Measurements from ENCODE around the gene GOLGA8O.
"Not testable (repeated sequence)": the region's sequence is repeated elsewhere in the genome, so short reads cannot be mapped to it uniquely, and the experiment has no call there.

Gene GOLGA8O

DNA sequence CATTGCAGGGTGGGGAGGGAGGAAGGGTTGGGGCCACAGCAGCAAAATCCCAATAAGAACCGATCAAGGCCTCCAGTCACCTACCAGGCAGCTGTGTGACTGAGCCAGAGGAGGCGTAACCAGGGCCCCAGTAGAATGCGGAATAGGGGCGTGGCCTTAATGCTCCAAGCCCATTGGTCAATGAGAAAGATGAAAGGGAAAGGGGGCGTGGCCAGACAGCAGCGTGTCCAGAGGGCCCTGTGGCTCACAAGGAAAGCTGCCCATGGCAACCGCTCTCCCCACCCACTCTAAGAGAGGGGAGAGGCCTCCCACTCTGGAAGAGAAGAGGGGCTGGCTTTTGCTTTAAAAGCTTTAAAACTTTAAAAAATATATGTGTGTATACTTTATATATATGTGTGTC, at the start of gene GOLGA8O:
GOLGA8O (minus strand) TSS at position 101 of the 400 bp plus-strand sequence; CDS start at position 3, 98 bp downstream.
- not testable (repeated sequence) for DNase-seq (ENCODE audit: low read depth)

- DNase-seq (ENCODE audit: low read depth): not testable (repeated sequence)
These were observed 48.8 kb upstream of the GOLGA8O start for GRCh38 chr15:32504152-32504811.

GRCh38 chr15:32502946-32503345, 47.5 kb upstream of the GOLGA8O start:
- DNase-seq (ENCODE audit: low read depth): peak; percentile 3

GRCh38 chr15:32492768-32493167, 37.3 kb upstream of the GOLGA8O start:
- DNase-seq (ENCODE audit: low read depth): not testable (repeated sequence)

DNA sequence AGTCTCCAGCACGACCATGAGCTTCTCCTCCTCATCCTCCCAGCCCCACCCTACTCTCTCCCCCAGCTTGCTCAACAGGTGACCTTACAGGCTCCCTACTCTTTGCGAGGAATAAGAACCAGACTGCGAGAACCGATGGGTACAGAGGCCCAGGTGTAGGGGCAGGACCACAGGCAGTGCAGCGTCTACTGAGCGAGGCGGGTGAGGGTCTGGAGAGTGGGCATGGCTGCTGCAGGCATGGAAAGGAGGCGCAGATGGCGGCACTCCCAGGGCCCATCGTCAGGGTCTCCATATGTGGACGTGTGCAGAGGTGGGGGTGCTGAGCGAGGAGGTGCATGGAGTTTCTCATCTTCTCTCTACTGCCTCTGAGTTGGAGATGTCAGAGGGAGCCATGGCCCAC, 31.0 kb upstream of the GOLGA8O start:
- not testable (repeated sequence) for DNase-seq (ENCODE audit: low read depth)

- not testable (repeated sequence) for DNase-seq (ENCODE audit: low read depth)
These were observed 27.9 kb upstream of the GOLGA8O start for GRCh38 chr15:32483377-32483776.

DNA sequence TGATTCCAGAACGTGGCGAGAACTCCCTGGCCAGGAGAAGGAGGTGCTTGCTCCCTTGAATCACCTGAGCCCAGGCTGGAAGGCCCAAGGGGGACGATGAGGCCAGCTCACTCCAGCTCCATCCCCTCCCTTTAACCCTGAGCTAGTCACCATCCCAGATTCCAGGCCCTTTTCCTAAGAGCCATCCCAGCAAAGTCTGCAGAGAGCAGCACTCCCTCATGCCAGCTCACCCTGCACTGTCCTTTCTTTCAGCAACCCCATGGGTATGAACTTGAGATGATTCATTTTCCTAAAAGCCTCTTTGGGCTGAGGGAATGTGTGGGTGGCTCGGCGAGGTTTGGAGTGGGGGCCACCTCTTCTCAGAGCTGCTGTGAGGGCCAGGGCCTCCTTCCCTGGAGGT, 26.2 kb upstream of the GOLGA8O start:
- DNase-seq (ENCODE audit: low read depth): not testable (repeated sequence)

DNA sequence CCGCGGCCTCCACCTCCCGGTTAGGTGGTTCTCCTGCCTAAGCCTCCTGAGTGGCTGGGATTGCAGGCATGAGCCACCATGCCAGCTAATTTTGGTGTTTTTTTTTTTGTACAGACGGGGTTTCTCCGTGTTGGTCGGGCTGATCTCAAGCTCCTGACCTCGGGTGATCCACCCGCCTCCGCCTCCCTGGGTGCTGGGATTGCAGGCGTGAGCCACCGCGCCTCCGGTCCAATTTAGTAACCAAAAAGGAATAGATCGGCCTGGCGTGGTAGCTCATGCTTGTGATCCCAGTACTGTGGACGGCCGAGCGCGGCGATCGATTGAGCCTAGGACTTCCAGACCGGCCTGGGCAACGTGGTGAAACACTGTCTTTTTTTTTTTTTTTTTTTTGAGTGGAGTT, 12.6 kb upstream of the GOLGA8O start:
- not testable (repeated sequence) for DNase-seq (ENCODE audit: low read depth)

GRCh38 chr15:32440445-32440977, 14.9 kb downstream of the GOLGA8O start:
- DNase-seq (ENCODE audit: low read depth): not testable (repeated sequence)

DNA sequence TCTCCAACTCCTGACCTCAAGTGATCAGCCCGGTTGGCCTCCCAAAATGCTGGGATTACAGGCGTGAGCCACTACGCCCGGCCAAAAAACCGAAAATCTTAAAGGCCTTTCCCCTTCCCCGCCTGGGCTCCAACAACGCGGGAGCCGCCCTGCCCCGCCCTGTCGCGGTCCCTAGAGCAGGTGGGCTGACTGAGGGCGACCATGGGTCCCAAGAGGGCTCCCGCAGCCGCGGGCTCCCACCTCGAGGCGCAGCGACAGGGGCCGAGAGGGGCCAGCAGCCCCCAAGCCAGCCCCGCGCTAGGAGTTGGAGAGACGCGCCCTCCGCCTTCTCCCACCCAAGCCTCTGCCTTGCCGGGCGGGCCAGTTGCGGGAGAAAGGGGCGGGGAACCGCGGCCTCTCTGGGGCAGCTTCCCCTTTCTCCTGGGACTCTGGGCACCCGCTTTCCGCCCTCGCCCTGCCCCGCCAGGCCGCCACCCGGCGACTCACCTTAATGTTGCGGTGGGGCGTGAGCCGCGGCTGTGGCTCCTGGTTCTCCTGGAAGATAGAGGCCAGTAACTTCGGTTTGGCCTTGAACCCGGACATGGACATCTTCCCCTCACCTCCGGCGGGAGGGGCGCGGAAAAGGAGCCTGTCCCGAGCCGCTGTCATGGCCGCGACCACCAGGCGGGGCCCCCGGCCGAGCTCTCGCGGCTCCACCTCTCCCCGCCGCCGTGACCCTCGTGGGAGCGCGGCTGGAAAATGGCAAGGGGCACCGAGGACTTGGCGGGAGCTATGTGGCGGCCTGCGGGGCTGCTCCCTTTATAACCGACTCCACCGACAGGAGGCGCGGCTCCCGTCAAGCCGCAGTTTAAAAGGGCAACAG, 21.1 kb downstream of the GOLGA8O start:
- not testable (repeated sequence) for DNase-seq (ENCODE audit: low read depth)

GRCh38 chr15:32427635-32428034, 27.8 kb downstream of the GOLGA8O start:
- not testable (repeated sequence) for DNase-seq (ENCODE audit: low read depth)

- DNase-seq (ENCODE audit: low read depth): not testable (repeated sequence)
These were observed 28.9 kb downstream of the GOLGA8O start for GRCh38 chr15:32426511-32426910.

- DNase-seq (ENCODE audit: low read depth): not testable (repeated sequence)
These were observed 47.5 kb downstream of the GOLGA8O start for GRCh38 chr15:32407903-32408302.

DNA sequence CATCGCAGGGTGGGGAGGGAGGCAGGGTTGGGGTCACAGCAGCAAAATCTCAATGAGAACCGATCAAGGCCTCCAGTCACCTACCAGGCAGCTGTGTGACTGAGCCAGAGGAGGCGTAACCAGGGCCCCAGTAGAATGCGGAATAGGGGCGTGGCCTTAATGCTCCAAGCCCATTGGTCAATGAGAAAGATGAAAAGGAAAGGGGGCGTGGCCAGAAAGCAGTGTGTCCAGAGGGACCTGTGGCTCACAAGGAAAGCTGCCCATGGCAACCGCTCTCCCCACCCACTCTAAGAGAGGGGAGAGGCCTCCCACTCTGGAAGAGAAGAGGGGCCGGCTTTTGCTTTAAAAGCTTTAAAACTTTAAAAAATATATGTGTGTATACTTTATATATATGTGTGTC, 52.2 kb downstream of the GOLGA8O start, which contains the start of gene GOLGA8K:
GOLGA8K (minus strand) TSS at position 101 of the 400 bp plus-strand sequence; CDS start at position 3, 98 bp downstream.
- DNase-seq (ENCODE audit: low read depth): not testable (repeated sequence)

DNA sequence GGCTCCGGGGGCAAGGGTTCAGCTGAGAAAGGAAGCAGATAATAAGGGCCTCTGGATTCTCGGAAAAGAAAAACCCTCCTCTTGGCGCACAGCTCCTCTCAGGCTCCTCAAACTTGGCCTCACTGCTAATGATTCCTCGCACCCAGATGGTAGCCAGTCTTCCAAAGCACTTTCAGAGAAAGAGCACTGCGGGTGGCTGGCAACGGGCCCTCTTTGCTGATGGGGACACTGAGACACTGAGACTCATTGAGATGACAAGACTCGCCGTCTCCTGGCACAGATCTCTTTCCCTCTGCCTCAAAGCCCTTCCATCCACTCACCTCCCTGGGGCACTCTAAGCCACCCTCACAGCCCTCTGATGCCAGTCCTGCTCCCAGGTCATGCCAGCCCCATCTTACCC, 58.9 kb downstream of the GOLGA8O start:
- not testable (repeated sequence) for DNase-seq (ENCODE audit: low read depth)
